ENCODE data around the gene DNAJC15.

- TF ChIP-seq CTCF (IDR thresholded peaks at IDR 0.05) (no peak), POLR2A (IDR thresholded peaks at IDR 0.05) (no peak)
These were observed 475 bp upstream of the DNAJC15 start for GRCh38 chr13:43022934-43023288.

Data from lower leg skin (tissue), 3 donors.